Kidney epithelial cell (primary cell): ENCODE measurements around the gene RBBP5. TPM values are rescaled to one million over a fixed set of nuclear protein-coding genes. Genes with fewer than 3 reads are reported as not detected.

Source experiments
- DNase-seq: peaks from one replicate; pipeline ENCODE4 v3.0.0-alpha.2; 2010; ENCODE audit warnings: low read depth
- H3K27me3 ChIP-seq: 2 replicates; pipeline ENCODE4 v1.6.0; 2011; ENCODE audit warnings: low read length; ENCODE audit not compliant: control insufficient read depth, insufficient read depth
- H3K36me3 ChIP-seq: 2 replicates; pipeline ENCODE4 v1.5.1; 2011; ENCODE audit warnings: low read length; ENCODE audit not compliant: control insufficient read depth, insufficient read depth
- H3K4me3 ChIP-seq: 2 replicates; pipeline ENCODE4 v1.5.1; 2011; ENCODE audit warnings: low read depth, mild to moderate bottlenecking, control low read depth, low read length
- CTCF ChIP-seq: IDR thresholded peaks from 2 replicates; pipeline ENCODE4 v1.5.1; 2011; ENCODE audit warnings: mild to moderate bottlenecking, moderate library complexity, low read length, control low read depth, inconsistent platforms; ENCODE audit not compliant: insufficient read depth, poor library complexity, severe bottlenecking
- total RNA-seq: library from RNA; depleted of rRNA; stranded (reverse); fragments of >200 nt; gene quantifications from 2 replicates; pipeline ENCODE4 v1.2.3, GENCODE V29; 2015

The RBBP5 gene
- total RNA-seq, 1 donor from 2014 or later, result 15.4 TPM

- Histone ChIP-seq H3K4me3 (no peak overlapping the region), H3K27me3 (no peaks in the 10 kb centered on the region), H3K36me3 (no peaks in the 10 kb centered on the region)
- TF ChIP-seq CTCF, result no peak
- DNase-seq, result no peak
Observed at GRCh38 chr1:205124726-205125125, 2.9 kb upstream of the RBBP5 start.

- no peak for DNase-seq
- H3K36me3 ChIP-seq, result no peaks in the 10 kb centered on the region
- no peaks in the 10 kb centered on the region for H3K27me3 ChIP-seq
- peak overlapping the region; percentile 96 for H3K4me3 ChIP-seq
- TF ChIP-seq CTCF, result no peak
Observed at GRCh38 chr1:205122489-205122882, 708 bp upstream of the RBBP5 start.

- Histone ChIP-seq H3K36me3 (no peaks in the 10 kb centered on the region), H3K27me3 (no peaks in the 10 kb centered on the region), H3K4me3 (no peak overlapping the region)
- no peak for DNase-seq
- no peak for TF ChIP-seq CTCF
Observed at GRCh38 chr1:205118752-205119151, 3.0 kb downstream of the RBBP5 start.

GRCh38 chr1:205111354-205111753 is 10.4 kb downstream of the RBBP5 start:
- TF ChIP-seq CTCF, result no peak
- H3K27me3 ChIP-seq, result no peaks in the 10 kb centered on the region
- DNase-seq, result no peak
- H3K4me3 ChIP-seq, result no peak overlapping the region
- H3K36me3 ChIP-seq, result no peaks in the 10 kb centered on the region

GRCh38 chr1:205109711-205110110 is 12.1 kb downstream of the RBBP5 start:
- Histone ChIP-seq H3K36me3 (peaks cover 4% of the 10 kb centered on the region), H3K4me3 (no peak overlapping the region), H3K27me3 (no peaks in the 10 kb centered on the region)
- TF ChIP-seq CTCF, result no peak
- no peak for DNase-seq

GRCh38 chr1:205109269-205109668 is 12.5 kb downstream of the RBBP5 start:
- H3K4me3 ChIP-seq, result no peak overlapping the region
- no peak for DNase-seq
- peaks cover 4% of the 10 kb centered on the region for H3K36me3 ChIP-seq
- H3K27me3 ChIP-seq, result no peaks in the 10 kb centered on the region
- no peak for TF ChIP-seq CTCF
